K562 (cell line): ENCODE results near the gene RSPH9. TPM values are rescaled to one million over a fixed set of nuclear protein-coding genes. Genes with fewer than 3 reads are reported as not detected.

Experiments
- ATF7 ChIP-seq: fragments of 450-650 bp; IDR thresholded peaks from 2 replicates; pipeline ENCODE4 v1.7.1; 2014; ENCODE audit warnings: mild to moderate bottlenecking, moderate library complexity
- CEBPG ChIP-seq, 3 experiments: fragments of 200-800 bp in 1 of 3; sonication (Bioruptor generic) in 1 of 3; sonication (generic) in 1 of 3; formaldehyde crosslinking in 1 of 3; IDR thresholded peaks in 2 of 3; conservative IDR thresholded peaks in 1 of 3; 2 replicates each; pipeline versions ENCODE4 v1.6.1 to v1.8.0; 2016 to 2022; ENCODE audit warnings: missing compliant biosample characterization in 2 of 3, missing genetic modification characterization in 2 of 3, mild to moderate bottlenecking in 1 of 3, missing genetic modification reagents in 1 of 3
- DPF2 ChIP-seq: fragments of 450-650 bp; IDR thresholded peaks from 2 replicates; pipeline ENCODE4 v1.6.1; 2016
- MEF2D ChIP-seq: conservative IDR thresholded peaks from 2 replicates; pipeline ENCODE4 v1.6.1; 2016; ENCODE audit warnings: low read depth, missing genetic modification characterization, missing compliant biosample characterization
- XRCC5 ChIP-seq: fragments of 200-400 bp; formaldehyde crosslinking; IDR thresholded peaks from 2 replicates; pipeline ENCODE4 v1.6.1; 2017; ENCODE audit warnings: low read depth, mild to moderate bottlenecking, low read length
- ZNF41 ChIP-seq: fragments of 250-450 bp; sonication (Bioruptor Pico); conservative IDR thresholded peaks from 2 replicates; pipeline ENCODE4 v1.4.0; 2020; ENCODE audit warnings: mild to moderate bottlenecking
- ZNF780A ChIP-seq: fragments of 250-450 bp; sonication (Bioruptor Pico); IDR thresholded peaks from 2 replicates; pipeline ENCODE4 v1.5.0; 2021; ENCODE audit warnings: mild to moderate bottlenecking
- ZSCAN32 ChIP-seq: fragments of 450-650 bp; formaldehyde crosslinking; IDR thresholded peaks from 2 replicates; pipeline ENCODE4 v1.4.0; 2020; ENCODE audit warnings: mild to moderate bottlenecking, moderate library complexity
- polyA plus RNA-seq, 8 experiments: library from polyadenylated mRNA; depleted of rRNA in 4 of 8; stranded (reverse) in 5 of 8; unstranded in 3 of 8; fragments of >200 nt; fragmentation: Nextera tagmentation in 2 of 8; fragmentation: Illumina TruSeq in 1 of 8; extraction: Ambion mirVana in 2 of 8; extraction: Trizol in 1 of 8; gene quantifications; 2 replicates each; pipeline versions ENCODE4 v1.2.1 to v1.2.3, GENCODE V29; 2011 to 2014; ENCODE audit warnings: inconsistent platforms in 1 of 8, missing spikeins in 1 of 8
- total RNA-seq, 7 experiments: library from RNA; depleted of rRNA in 6 of 7; stranded (reverse); fragments of >200 nt in 6 of 7; fragmentation: Illumina TruSeq in 2 of 7; extraction: Trizol in 2 of 7; gene quantifications; 2 replicates each; pipeline versions ENCODE4 v1.2.1 to v1.2.3, GENCODE V29; 2011 to 2021; ENCODE audit warnings: low replicate concordance in 1 of 7
- TF ChIP-seq, protein P1 (sequence below): fragments of 450-650 bp; IDR thresholded peaks from 2 replicates; pipeline ENCODE4 v1.6.1; 2016; ENCODE audit warnings: mild to moderate bottlenecking, moderate library complexity
- TF ChIP-seq, protein P2 (sequence below): fragments of 450-650 bp; formaldehyde crosslinking; conservative IDR thresholded peaks from 2 replicates; pipeline ENCODE4 v1.4.0; 2022; ENCODE audit warnings: mild to moderate bottlenecking, missing genetic modification characterization
- TF ChIP-seq, protein P3 (sequence below): fragments of 150-350 bp; conservative IDR thresholded peaks from 2 replicates; pipeline ENCODE4 v1.6.1; 2014; ENCODE audit warnings: low read length

RSPH9 gene
- total and polyA plus RNA-seq, 9 of the 15 experiments (the other 6 are each of a cell fraction or from before 2014, with no cell fraction given): 0.05 to 0.60 (median 0.39) TPM; not detected in 6

DNA sequence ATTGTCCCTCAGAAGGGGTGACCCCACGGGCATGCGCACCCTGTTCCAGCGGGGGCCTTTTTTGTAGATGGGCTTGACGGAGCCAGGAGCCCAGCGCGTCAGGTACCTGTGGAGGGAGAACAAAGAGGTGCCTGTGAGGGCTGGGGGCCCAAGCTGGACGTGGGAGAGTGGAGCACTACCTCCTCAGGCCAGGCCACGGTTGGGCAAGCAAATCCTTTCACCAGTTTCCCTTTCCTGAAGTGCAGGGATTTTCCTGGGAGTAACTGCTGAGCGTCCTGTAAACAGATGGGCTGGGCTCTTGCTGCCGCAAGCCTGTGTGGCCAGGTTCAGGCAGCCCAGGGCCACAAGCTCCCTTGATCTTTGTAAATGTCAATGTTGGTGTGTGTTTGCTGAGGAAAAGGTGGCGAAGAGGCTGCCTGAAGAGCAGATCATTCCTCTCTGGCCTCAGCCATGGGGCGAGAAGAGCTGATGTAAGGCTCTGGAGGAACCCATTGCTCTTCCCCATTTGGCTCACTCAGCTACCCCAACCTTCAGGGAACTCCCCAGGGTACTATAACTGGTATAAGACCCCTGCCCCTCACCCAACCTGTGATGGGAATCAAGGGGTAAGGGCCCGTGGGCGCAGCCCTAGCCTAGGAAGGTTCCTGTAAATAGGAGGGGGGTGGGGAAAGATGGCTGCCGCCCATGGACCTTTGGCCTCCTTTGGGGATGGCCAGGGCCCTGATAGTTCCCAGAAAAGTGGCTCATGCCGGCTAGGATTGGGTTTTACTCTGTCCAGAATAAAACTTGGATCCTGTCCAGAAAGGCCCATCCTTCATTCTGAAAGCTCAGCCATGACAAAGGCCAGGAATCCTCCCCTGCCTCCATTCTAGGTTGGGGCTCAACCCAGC is 27.2 kb downstream of the RSPH9 start (continued):
- TF ChIP-seq, protein P1, sequence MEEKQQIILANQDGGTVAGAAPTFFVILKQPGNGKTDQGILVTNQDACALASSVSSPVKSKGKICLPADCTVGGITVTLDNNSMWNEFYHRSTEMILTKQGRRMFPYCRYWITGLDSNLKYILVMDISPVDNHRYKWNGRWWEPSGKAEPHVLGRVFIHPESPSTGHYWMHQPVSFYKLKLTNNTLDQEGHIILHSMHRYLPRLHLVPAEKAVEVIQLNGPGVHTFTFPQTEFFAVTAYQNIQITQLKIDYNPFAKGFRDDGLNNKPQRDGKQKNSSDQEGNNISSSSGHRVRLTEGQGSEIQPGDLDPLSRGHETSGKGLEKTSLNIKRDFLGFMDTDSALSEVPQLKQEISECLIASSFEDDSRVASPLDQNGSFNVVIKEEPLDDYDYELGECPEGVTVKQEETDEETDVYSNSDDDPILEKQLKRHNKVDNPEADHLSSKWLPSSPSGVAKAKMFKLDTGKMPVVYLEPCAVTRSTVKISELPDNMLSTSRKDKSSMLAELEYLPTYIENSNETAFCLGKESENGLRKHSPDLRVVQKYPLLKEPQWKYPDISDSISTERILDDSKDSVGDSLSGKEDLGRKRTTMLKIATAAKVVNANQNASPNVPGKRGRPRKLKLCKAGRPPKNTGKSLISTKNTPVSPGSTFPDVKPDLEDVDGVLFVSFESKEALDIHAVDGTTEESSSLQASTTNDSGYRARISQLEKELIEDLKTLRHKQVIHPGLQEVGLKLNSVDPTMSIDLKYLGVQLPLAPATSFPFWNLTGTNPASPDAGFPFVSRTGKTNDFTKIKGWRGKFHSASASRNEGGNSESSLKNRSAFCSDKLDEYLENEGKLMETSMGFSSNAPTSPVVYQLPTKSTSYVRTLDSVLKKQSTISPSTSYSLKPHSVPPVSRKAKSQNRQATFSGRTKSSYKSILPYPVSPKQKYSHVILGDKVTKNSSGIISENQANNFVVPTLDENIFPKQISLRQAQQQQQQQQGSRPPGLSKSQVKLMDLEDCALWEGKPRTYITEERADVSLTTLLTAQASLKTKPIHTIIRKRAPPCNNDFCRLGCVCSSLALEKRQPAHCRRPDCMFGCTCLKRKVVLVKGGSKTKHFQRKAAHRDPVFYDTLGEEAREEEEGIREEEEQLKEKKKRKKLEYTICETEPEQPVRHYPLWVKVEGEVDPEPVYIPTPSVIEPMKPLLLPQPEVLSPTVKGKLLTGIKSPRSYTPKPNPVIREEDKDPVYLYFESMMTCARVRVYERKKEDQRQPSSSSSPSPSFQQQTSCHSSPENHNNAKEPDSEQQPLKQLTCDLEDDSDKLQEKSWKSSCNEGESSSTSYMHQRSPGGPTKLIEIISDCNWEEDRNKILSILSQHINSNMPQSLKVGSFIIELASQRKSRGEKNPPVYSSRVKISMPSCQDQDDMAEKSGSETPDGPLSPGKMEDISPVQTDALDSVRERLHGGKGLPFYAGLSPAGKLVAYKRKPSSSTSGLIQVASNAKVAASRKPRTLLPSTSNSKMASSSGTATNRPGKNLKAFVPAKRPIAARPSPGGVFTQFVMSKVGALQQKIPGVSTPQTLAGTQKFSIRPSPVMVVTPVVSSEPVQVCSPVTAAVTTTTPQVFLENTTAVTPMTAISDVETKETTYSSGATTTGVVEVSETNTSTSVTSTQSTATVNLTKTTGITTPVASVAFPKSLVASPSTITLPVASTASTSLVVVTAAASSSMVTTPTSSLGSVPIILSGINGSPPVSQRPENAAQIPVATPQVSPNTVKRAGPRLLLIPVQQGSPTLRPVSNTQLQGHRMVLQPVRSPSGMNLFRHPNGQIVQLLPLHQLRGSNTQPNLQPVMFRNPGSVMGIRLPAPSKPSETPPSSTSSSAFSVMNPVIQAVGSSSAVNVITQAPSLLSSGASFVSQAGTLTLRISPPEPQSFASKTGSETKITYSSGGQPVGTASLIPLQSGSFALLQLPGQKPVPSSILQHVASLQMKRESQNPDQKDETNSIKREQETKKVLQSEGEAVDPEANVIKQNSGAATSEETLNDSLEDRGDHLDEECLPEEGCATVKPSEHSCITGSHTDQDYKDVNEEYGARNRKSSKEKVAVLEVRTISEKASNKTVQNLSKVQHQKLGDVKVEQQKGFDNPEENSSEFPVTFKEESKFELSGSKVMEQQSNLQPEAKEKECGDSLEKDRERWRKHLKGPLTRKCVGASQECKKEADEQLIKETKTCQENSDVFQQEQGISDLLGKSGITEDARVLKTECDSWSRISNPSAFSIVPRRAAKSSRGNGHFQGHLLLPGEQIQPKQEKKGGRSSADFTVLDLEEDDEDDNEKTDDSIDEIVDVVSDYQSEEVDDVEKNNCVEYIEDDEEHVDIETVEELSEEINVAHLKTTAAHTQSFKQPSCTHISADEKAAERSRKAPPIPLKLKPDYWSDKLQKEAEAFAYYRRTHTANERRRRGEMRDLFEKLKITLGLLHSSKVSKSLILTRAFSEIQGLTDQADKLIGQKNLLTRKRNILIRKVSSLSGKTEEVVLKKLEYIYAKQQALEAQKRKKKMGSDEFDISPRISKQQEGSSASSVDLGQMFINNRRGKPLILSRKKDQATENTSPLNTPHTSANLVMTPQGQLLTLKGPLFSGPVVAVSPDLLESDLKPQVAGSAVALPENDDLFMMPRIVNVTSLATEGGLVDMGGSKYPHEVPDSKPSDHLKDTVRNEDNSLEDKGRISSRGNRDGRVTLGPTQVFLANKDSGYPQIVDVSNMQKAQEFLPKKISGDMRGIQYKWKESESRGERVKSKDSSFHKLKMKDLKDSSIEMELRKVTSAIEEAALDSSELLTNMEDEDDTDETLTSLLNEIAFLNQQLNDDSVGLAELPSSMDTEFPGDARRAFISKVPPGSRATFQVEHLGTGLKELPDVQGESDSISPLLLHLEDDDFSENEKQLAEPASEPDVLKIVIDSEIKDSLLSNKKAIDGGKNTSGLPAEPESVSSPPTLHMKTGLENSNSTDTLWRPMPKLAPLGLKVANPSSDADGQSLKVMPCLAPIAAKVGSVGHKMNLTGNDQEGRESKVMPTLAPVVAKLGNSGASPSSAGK: no peak
- TF ChIP-seq CEBPG (CRISPR knock-in tag; IDR thresholded peaks at IDR 0.05) (no peak), CEBPG (tag; conservative IDR thresholded peaks at IDR 0.05 in 1 of 2, IDR thresholded peaks at IDR 0.05 in 1 of 2) (no peak), ATF7 (no peak), XRCC5 (no peak), ZNF41 (CRISPR knock-in tag) (no peak), DPF2 (no peak), MEF2D (tag) (no peak), ZNF780A (CRISPR knock-in tag) (no peak), ZSCAN32 (no peak)
- TF ChIP-seq, protein P2, sequence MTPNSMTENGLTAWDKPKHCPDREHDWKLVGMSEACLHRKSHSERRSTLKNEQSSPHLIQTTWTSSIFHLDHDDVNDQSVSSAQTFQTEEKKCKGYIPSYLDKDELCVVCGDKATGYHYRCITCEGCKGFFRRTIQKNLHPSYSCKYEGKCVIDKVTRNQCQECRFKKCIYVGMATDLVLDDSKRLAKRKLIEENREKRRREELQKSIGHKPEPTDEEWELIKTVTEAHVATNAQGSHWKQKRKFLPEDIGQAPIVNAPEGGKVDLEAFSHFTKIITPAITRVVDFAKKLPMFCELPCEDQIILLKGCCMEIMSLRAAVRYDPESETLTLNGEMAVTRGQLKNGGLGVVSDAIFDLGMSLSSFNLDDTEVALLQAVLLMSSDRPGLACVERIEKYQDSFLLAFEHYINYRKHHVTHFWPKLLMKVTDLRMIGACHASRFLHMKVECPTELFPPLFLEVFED (CRISPR knock-in tag): no peak
- TF ChIP-seq, protein P3, sequence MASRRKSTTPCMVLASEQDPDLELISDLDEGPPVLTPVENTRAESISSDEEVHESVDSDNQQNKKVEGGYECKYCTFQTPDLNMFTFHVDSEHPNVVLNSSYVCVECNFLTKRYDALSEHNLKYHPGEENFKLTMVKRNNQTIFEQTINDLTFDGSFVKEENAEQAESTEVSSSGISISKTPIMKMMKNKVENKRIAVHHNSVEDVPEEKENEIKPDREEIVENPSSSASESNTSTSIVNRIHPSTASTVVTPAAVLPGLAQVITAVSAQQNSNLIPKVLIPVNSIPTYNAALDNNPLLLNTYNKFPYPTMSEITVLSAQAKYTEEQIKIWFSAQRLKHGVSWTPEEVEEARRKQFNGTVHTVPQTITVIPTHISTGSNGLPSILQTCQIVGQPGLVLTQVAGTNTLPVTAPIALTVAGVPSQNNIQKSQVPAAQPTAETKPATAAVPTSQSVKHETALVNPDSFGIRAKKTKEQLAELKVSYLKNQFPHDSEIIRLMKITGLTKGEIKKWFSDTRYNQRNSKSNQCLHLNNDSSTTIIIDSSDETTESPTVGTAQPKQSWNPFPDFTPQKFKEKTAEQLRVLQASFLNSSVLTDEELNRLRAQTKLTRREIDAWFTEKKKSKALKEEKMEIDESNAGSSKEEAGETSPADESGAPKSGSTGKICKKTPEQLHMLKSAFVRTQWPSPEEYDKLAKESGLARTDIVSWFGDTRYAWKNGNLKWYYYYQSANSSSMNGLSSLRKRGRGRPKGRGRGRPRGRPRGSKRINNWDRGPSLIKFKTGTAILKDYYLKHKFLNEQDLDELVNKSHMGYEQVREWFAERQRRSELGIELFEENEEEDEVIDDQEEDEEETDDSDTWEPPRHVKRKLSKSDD: no peak
